NOMO-1 (cell line): ENCODE data around the gene SLC39A2.

Experiments
- DNase-seq, 2 experiments: peaks; one replicate each; lab custom pipeline; 2025; ENCODE audit not compliant: unreplicated experiment in 2 of 2; lab: John Stamatoyannopoulos, UW

The SLC39A2 gene

GRCh38 chr14:21043387-21043973 lies 44.4 kb downstream of the SLC39A2 start:
- no peak for DNase-seq

GRCh38 chr14:21043974-21044618 lies 45.0 kb downstream of the SLC39A2 start:
- DNase-seq: no peak

- DNase-seq: no peak
Measured at GRCh38 chr14:21047378-21047781, 48.3 kb downstream of the SLC39A2 start.

GRCh38 chr14:21048638-21049037 lies 49.5 kb downstream of the SLC39A2 start:
- DNase-seq: no peak

GRCh38 chr14:21049271-21049673 lies 50.2 kb downstream of the SLC39A2 start:
- DNase-seq: no peak

GRCh38 chr14:21050597-21050996 lies 51.5 kb downstream of the SLC39A2 start:
- peak in 1 of 2 experiments; percentile 4 for DNase-seq
